GM19395 (cell line): ENCODE measurements around the gene SLC2A13.

Experiments
- ATAC-seq: cut with Tn5 transposase; IDR thresholded peaks from one replicate; pipeline ENCODE4 v1.9.1; 2021; ENCODE audit warnings: mild to moderate bottlenecking, moderate library complexity; ENCODE audit not compliant: unreplicated experiment

Gene SLC2A13

GRCh38 chr12:40105515-40106201 is at the start of gene SLC2A13:
SLC2A13 (minus strand) TSS chr12:40106081; CDS start chr12:40105808, 273 bp downstream.
- ATAC-seq = peak; percentile 83

- no peak for ATAC-seq
Measured at GRCh38 chr12:40154381-40154780, 48.5 kb upstream of the SLC2A13 start.

GRCh38 chr12:40153432-40153831 is 47.6 kb upstream of the SLC2A13 start:
- no peak for ATAC-seq

- no peak for ATAC-seq
Measured at GRCh38 chr12:40152783-40153383, 47.0 kb upstream of the SLC2A13 start.

GRCh38 chr12:40149673-40150260 is 43.9 kb upstream of the SLC2A13 start:
- no peak for ATAC-seq

- no peak for ATAC-seq
Measured at GRCh38 chr12:40146800-40147797, 41.2 kb upstream of the SLC2A13 start.

GRCh38 chr12:40145896-40146295 is 40.0 kb upstream of the SLC2A13 start:
- ATAC-seq = no peak

- ATAC-seq = no peak
Measured at GRCh38 chr12:40144023-40144422, 38.1 kb upstream of the SLC2A13 start.

- no peak for ATAC-seq
Measured at GRCh38 chr12:40142001-40142744, 36.3 kb upstream of the SLC2A13 start.

- no peak for ATAC-seq
Measured at GRCh38 chr12:40138526-40138925, 32.6 kb upstream of the SLC2A13 start.

GRCh38 chr12:40137252-40137651 is 31.4 kb upstream of the SLC2A13 start:
- peak; percentile 91 for ATAC-seq

GRCh38 chr12:40127408-40127807 is 21.5 kb upstream of the SLC2A13 start:
- no peak for ATAC-seq

GRCh38 chr12:40123496-40123895 is 17.6 kb upstream of the SLC2A13 start:
- ATAC-seq = no peak

- no peak for ATAC-seq
Measured at GRCh38 chr12:40122842-40123241, 17.0 kb upstream of the SLC2A13 start.

GRCh38 chr12:40117818-40118217 is 11.9 kb upstream of the SLC2A13 start:
- ATAC-seq = peak; percentile 96

GRCh38 chr12:40110586-40110985 is 4.7 kb upstream of the SLC2A13 start:
- ATAC-seq = no peak

- no peak for ATAC-seq
Measured at GRCh38 chr12:40107803-40108620, 2.1 kb upstream of the SLC2A13 start.

GRCh38 chr12:40107098-40107802 is 1.4 kb upstream of the SLC2A13 start:
- peak; percentile 48 for ATAC-seq

- ATAC-seq = no peak
Measured at GRCh38 chr12:40106655-40107054, 774 bp upstream of the SLC2A13 start.
